Calu3 (cell line): Measurements from ENCODE around the gene PDCD2L. TPM values are rescaled to one million over a fixed set of nuclear protein-coding genes. Genes with fewer than 3 reads are reported as not detected.

Source experiments
- BruUV-seq: library from RNA; stranded (reverse); fragments of 400-500 nt; replicated peaks from 2 replicates; lab custom pipeline; 2021; lab: Mats Ljungman, UMichigan
- CTCF ChIA-PET: fragments of 300-600 bp; sonication (Branson Sonifier 250); formaldehyde crosslinking; loops from one replicate; lab custom pipeline; 2022; ENCODE audit warnings: antibody characterized with exemption; lab: Charles Lee
- DNase-seq: peaks from one replicate; pipeline ENCODE4 v3.0.0; 2022
- H3K27ac Mint-ChIP-seq: one replicate; pipeline ENCODE4 v1.8.0; 2022; ENCODE audit warnings: mixed read lengths; ENCODE audit not compliant: unreplicated experiment
- H3K27me3 Mint-ChIP-seq: one replicate; pipeline ENCODE4 v1.8.0; 2022; ENCODE audit warnings: mixed read lengths; ENCODE audit not compliant: unreplicated experiment
- H3K36me3 Mint-ChIP-seq: one replicate; pipeline ENCODE4 v1.8.0; 2022; ENCODE audit warnings: mild to moderate bottlenecking, moderate library complexity, mixed read lengths; ENCODE audit not compliant: insufficient read depth, unreplicated experiment
- H3K4me1 Mint-ChIP-seq: one replicate; pipeline ENCODE4 v1.8.0; 2022; ENCODE audit warnings: mild to moderate bottlenecking, low read depth, mixed read lengths; ENCODE audit not compliant: unreplicated experiment
- H3K4me3 Mint-ChIP-seq: one replicate; pipeline ENCODE4 v1.8.0; 2022; ENCODE audit warnings: mild to moderate bottlenecking, low read depth, moderate library complexity, mixed read lengths; ENCODE audit not compliant: unreplicated experiment
- H3K9me3 Mint-ChIP-seq: one replicate; pipeline ENCODE4 v1.8.0; 2022; ENCODE audit warnings: low read depth, mixed read lengths; ENCODE audit not compliant: unreplicated experiment
- CTCF ChIP-seq: fragments of 200-600 bp; IDR thresholded peaks from one replicate; pipeline ENCODE4 v1.8.0; 2022; ENCODE audit warnings: antibody characterized with exemption; ENCODE audit not compliant: unreplicated experiment
- intact Hi-C: fragments of 100-400 bp; cut with micrococcal nuclease; formaldehyde crosslinking; loops from one replicate; pipeline ENCODE4 v1.10.0; 2022; ENCODE audit not compliant: unreplicated experiment
- total RNA-seq: library from RNA; stranded (reverse); gene quantifications from 2 replicates; pipeline ENCODE4 v1.2.3, GENCODE V29; 2022

PDCD2L gene
- total RNA-seq, 1 experiment from 2014 or later, result 29.3 TPM

- intact Hi-C loops, result no loop called here
- Mint-ChIP-seq H3K4me1 (peaks cover 7% of the 10 kb centered on the region), H3K4me3 (no peak overlapping the region), H3K27me3 (no peaks in the 10 kb centered on the region), H3K36me3 (peaks cover 65% of the 10 kb centered on the region), H3K9me3 (no peaks in the 10 kb centered on the region), H3K27ac (no peak overlapping the region)
- no peak for TF ChIP-seq CTCF
- CTCF ChIA-PET, result interaction anchor here (0.6 to 0.9 kb wide), 3 partner anchors 41 to 656 kb away, joined by 3 to 5 read pairs (median 4); no protein-coding TSS in a partner anchor
- DNase-seq, result no peak
- no TSS peak for BruUV-seq
Measured at GRCh38 chr19:34426096-34426661, 22.0 kb downstream of the PDCD2L start.

GRCh38 chr19:34428549-34429285, 24.5 kb downstream of the PDCD2L start:
- TF ChIP-seq CTCF, result no peak
- Mint-ChIP-seq H3K27ac (peak overlapping the region; percentile 64), H3K27me3 (no peaks in the 10 kb centered on the region), H3K36me3 (peaks cover 69% of the 10 kb centered on the region), H3K4me3 (peak overlapping the region; percentile 92), H3K9me3 (no peaks in the 10 kb centered on the region), H3K4me1 (peaks cover 11% of the 10 kb centered on the region)
- intact Hi-C loops, result no loop called here
- CTCF ChIA-PET, result interaction anchor here (1.3 kb wide), 1 partner anchor 63 kb away, joined by 3 read pairs; no protein-coding TSS in a partner anchor
- peak; percentile 5 for DNase-seq
- no TSS peak for BruUV-seq

GRCh38 chr19:34429553-34429952, 25.4 kb downstream of the PDCD2L start:
- CTCF ChIA-PET, result interaction anchor here (1.3 to 1.4 kb wide), 2 partner anchors 30 to 64 kb away, joined by 3 to 4 read pairs; no protein-coding TSS in a partner anchor
- Mint-ChIP-seq H3K4me1 (peaks cover 11% of the 10 kb centered on the region), H3K27me3 (no peaks in the 10 kb centered on the region), H3K36me3 (peaks cover 69% of the 10 kb centered on the region), H3K9me3 (no peaks in the 10 kb centered on the region), H3K4me3 (peak overlapping the region; percentile 92), H3K27ac (peak overlapping the region; percentile 64)
- no peak for TF ChIP-seq CTCF
- no TSS peak for BruUV-seq
- no peak for DNase-seq
- intact Hi-C loops, result no loop called here

- CTCF ChIA-PET, result interaction anchor here (0.6 to 1.4 kb wide), 5 partner anchors 28 to 1531 kb away, joined by 3 to 4 read pairs (median 3); no protein-coding TSS in a partner anchor
- intact Hi-C loops, result loop anchor here (2.0 to 10.0 kb wide), 2 partner anchors 66 to 196 kb away; partner anchors contain the start of gene GPI
- H3K4me3 Mint-ChIP-seq, result peak overlapping the region; percentile 92
- peak; percentile 51 for DNase-seq
- TF ChIP-seq CTCF, result peak; percentile 77
- H3K27ac Mint-ChIP-seq, result peak overlapping the region; percentile 29
- BruUV-seq, result no TSS peak
- peaks cover 11% of the 10 kb centered on the region for H3K4me1 Mint-ChIP-seq
- H3K9me3 Mint-ChIP-seq, result no peaks in the 10 kb centered on the region
- peaks cover 75% of the 10 kb centered on the region for H3K36me3 Mint-ChIP-seq
- no peaks in the 10 kb centered on the region for H3K27me3 Mint-ChIP-seq
Measured at GRCh38 chr19:34430738-34431625, 26.8 kb downstream of the PDCD2L start.
